ENCODE measurements around the gene DLX5.

DLX5 gene

DNA sequence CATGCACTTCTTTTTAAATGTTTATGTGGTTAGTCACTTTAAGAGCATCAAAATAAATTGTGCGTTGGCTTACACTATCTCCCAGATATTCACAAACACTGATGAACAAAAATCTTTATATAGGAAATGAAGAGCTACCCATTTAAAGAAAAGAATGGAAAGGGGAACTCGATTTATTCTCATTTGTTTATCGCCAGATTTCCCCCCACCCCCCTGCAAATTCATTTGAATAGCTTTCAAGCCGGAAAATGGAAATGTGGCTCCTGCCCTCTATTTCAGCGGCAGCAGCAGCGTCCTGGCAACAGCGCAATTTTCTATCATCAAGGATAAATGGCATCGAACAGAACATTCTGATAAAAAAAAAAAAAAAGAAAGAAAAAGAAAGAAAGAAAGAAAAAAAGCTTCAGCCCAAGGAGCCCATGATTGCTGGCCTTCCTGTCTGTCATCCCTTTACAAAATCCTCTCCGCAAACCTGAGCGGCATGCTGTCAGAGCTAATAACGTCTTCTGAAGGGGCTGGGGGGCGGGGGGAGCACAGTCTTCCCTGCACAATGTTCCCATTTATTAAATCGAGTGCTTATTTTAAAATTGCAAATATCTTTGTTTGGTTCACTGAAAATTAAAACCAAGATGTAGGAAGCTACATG lies 33.0 kb downstream of the DLX5 start:
- no peak for DNase-seq (ENCODE audit: low read depth)
- H3K4me3 ChIP-seq (ENCODE audit: low read depth, low read length) = no peak overlapping the region
- no peak for TF ChIP-seq CTCF (IDR thresholded peaks at IDR 0.05; ENCODE audit: insufficient read depth, low read depth, low read length, missing control alignments)

DNA sequence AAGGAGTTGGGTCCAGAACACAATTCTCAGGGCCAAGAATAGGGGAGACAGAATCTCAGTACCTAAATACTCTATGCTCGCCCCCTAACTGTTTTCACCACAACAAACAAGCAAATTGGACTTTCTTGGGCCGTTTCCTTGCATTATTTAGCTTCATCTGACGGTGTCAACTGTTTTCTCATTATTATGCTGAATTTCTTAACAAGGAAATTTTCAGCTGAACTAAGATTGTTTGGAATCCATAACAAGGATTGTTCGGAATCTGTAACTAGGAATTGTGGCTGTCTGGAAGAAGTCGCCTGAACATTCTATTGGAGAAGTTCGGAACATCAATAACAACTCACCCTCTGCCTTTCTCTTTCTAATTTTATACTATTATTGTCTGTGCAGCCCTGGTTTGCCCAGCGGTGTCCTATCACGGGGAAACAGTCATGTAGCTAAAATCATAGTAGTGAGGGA lies 34.7 kb downstream of the DLX5 start:
- H3K4me3 ChIP-seq (ENCODE audit: low read depth, low read length) = no peak overlapping the region
- DNase-seq (ENCODE audit: low read depth) = no peak
- no peak for TF ChIP-seq CTCF (IDR thresholded peaks at IDR 0.05; ENCODE audit: insufficient read depth, low read depth, low read length, missing control alignments)

DNA sequence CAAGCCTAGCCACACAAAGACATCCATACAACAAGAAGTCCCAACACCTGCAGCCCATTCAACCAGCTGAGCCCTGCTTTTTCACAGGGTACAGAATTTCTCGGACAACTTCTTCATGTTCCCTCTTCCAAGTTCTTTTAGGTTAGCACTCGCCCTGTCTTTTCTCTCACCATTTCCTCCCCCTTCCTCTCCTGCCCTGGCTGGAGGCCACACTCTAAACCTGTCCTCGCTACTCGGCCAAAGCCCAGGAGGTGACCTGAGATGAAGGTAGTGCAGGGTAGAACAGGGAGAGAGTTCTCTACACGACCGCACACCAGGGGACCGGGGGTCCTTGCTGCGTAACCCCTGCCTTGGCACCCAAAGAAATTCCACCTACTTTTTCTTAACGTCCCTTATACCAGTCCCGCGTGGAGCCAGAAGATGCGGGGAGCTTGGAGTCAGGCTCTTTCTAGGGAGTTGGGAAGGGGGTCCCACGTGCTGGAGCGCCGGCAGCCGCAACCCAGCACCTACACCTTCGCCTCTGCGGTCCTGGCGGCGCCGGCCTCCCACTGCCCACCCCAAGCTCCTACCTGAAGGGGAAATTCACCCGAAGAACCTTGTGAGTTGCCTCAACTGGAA lies 35.3 kb downstream of the DLX5 start:
- TF ChIP-seq CTCF (IDR thresholded peaks at IDR 0.05; ENCODE audit: insufficient read depth, low read depth, low read length, missing control alignments) = no peak
- no peak for DNase-seq (ENCODE audit: low read depth)
- no peak overlapping the region for H3K4me3 ChIP-seq (ENCODE audit: low read depth, low read length)

GRCh38 chr7:96987719-96988118 lies 36.9 kb downstream of the DLX5 start:
- no peak overlapping the region for H3K4me3 ChIP-seq (ENCODE audit: low read depth, low read length)
- DNase-seq (ENCODE audit: low read depth) = no peak
- no peak for TF ChIP-seq CTCF (IDR thresholded peaks at IDR 0.05; ENCODE audit: insufficient read depth, low read depth, low read length, missing control alignments)

DNA sequence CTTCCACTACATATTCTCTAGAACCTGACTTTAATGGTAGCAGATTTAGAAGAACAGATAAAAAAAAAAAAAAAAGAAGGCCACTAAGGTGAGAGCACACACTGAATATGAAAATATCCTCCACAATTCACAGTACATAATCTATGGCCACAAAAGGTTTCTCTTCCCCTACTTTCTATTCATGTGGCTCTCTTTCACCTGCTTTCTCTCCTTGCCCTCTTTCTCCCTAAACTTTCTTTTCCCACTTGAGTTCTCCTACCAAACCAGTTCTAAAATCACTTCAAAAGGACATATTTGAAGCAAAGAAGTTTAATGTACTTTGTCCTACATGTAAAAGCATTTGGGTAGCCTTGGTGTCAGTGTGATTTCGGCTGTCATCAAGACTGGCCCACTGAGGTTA lies 37.7 kb downstream of the DLX5 start:
- no peak overlapping the region for H3K4me3 ChIP-seq (ENCODE audit: low read depth, low read length)
- no peak for TF ChIP-seq CTCF (IDR thresholded peaks at IDR 0.05; ENCODE audit: insufficient read depth, low read depth, low read length, missing control alignments)
- DNase-seq (ENCODE audit: low read depth) = no peak

DNA sequence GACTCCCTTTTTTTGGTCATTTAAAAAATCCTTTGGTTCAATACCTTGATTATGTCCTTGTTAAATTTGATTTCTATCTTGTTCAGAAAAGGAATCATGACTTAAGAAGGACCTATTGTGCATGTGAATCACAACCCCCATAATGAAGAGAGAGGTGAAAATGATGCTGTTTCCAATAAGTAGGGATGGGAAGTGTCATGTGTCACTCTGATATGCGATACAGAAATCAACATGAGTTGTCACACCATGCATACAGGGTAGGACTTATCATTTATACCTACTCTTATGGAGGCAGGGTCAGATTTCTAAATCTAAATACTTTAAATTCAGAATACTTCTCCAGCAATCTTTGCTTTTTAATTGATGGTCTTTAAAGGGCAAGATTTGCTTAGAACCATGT lies 38.6 kb downstream of the DLX5 start:
- H3K4me3 ChIP-seq (ENCODE audit: low read depth, low read length) = no peak overlapping the region
- no peak for DNase-seq (ENCODE audit: low read depth)
- TF ChIP-seq CTCF (IDR thresholded peaks at IDR 0.05; ENCODE audit: insufficient read depth, low read depth, low read length, missing control alignments) = no peak

GRCh38 chr7:96982586-96982985 lies 42.0 kb downstream of the DLX5 start:
- no peak for DNase-seq (ENCODE audit: low read depth)
- no peak overlapping the region for H3K4me3 ChIP-seq (ENCODE audit: low read depth, low read length)
- no peak for TF ChIP-seq CTCF (IDR thresholded peaks at IDR 0.05; ENCODE audit: insufficient read depth, low read depth, low read length, missing control alignments)
